Uterus (tissue), 2 donors: ENCODE data around the gene IL16.

Source experiments
- POLR2A ChIP-seq, 2 donors: fragments of 450-650 bp; IDR thresholded peaks; one replicate each; pipeline ENCODE4 v1.6.1; 2016; ENCODE audit warnings: antibody characterized with exemption in 2 of 2, mild to moderate bottlenecking in 1 of 2, moderate library complexity in 1 of 2
- TF ChIP-seq, protein P1 (sequence below), 4 experiments: fragments of 200-600 bp in 2 of 4; fragments of 450-650 bp in 2 of 4; sonication (generic) in 2 of 4; IDR thresholded peaks; one replicate each; pipeline ENCODE4 v1.5.1; 2016 to 2019; ENCODE audit warnings: antibody characterized with exemption in 4 of 4, mild to moderate bottlenecking in 2 of 4, moderate library complexity in 1 of 4

DNA sequence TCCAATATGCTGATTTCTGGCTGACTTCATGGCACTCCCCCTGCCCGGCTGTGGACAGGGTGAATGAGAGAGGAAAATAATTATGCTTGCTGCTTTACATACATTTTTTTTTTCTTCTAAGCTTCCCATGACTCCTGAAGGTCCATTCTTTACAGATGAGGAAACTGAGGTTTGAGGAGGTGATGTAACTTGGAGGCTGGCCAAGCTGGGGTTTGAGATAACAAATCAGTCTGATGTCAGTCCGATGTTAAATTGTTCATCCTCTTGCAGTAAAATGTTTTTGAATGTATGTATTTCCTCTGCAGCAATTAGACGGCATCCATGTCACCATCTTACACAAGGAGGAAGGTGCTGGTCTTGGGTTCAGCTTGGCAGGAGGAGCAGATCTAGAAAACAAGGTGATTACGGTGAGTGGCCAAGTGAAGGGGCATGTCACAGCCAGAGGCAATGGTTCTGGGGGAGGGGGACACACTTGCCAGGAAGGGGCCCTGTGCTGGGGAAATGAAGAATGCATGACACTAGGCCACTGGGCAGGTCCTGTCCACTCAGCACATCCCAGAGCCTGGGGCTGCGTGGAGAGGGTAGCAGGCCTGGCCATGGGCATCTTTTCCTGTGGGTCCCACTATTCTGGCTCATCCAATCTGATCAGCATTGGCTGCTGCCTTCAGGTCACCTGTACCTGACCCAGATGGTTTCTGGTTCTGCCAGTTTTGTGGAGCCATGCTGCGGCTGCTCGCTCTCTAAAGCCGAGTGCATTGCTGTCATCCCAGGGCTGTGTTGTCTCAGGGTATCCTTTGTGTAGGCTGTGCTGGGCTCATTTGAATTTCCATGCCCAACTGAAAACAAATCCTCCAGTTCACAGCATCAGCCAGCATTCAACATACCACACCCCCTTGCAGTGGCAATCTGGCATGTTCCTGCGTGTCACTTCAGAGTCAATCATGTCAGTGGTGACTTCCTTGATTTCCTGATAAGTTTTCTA, 106.9 kb downstream of the IL16 start:
- TF ChIP-seq, protein P1, sequence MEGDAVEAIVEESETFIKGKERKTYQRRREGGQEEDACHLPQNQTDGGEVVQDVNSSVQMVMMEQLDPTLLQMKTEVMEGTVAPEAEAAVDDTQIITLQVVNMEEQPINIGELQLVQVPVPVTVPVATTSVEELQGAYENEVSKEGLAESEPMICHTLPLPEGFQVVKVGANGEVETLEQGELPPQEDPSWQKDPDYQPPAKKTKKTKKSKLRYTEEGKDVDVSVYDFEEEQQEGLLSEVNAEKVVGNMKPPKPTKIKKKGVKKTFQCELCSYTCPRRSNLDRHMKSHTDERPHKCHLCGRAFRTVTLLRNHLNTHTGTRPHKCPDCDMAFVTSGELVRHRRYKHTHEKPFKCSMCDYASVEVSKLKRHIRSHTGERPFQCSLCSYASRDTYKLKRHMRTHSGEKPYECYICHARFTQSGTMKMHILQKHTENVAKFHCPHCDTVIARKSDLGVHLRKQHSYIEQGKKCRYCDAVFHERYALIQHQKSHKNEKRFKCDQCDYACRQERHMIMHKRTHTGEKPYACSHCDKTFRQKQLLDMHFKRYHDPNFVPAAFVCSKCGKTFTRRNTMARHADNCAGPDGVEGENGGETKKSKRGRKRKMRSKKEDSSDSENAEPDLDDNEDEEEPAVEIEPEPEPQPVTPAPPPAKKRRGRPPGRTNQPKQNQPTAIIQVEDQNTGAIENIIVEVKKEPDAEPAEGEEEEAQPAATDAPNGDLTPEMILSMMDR (IDR thresholded peaks at IDR 0.05): no peak
- no peak for TF ChIP-seq POLR2A (IDR thresholded peaks at IDR 0.05)
